ENCODE measurements around the gene ADPRHL1.
"Not testable (repeated sequence)": the region's sequence is repeated elsewhere in the genome, so short reads cannot be mapped to it uniquely, and the experiment has no call there.

Gene ADPRHL1

GRCh38 chr13:113382542-113382941 is 70.7 kb downstream of the ADPRHL1 start:
- H3K4me1 Mint-ChIP-seq (ENCODE audit: low read depth); H3K36me3 Mint-ChIP-seq (ENCODE audit: low read depth); H3K27ac Mint-ChIP-seq; H3K4me3 Mint-ChIP-seq; H3K9me3 Mint-ChIP-seq; H3K27me3 Mint-ChIP-seq: not testable (repeated sequence)

- Mint-ChIP-seq H3K4me3 (no peak overlapping the region), H3K27me3 (peaks cover 10% of the 10 kb centered on the region), H3K4me1 (ENCODE audit: low read depth) (no peaks in the 10 kb centered on the region)
These were observed 74.5 kb downstream of the ADPRHL1 start for GRCh38 chr13:113378825-113379224.

DNA sequence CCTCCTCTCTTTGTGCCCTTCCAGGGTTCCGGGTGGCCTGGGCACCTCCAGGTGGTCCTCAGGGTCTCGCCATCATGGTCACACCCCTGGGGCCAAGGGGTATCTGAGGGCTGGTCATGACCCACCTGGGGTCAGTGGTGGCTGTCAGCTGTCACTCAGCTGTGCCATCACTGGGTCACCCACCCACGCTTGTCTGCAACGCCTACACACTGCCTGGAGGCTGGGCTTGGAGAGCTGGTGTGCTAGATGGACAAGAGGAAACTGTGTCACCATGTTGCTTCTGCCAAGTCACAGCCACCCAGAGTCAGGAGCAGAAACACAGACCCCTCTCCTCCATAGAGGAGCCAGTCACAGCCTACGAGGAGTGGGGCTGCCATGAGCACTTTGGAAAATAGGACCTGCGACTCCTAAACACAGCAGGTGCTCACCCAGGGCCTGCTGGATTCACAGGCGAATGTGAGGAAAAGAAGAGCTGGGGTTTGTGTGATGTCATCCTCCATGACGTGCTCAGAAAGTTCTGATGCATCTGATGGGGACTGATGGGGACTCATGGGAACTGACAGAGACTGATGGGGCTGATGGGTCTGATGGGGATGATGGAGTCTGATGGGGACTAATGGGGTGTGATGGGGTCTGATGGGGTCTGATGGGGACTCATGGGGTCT is 78.6 kb downstream of the ADPRHL1 start:
- Mint-ChIP-seq H3K27ac (no peak overlapping the region), H3K27me3 (peaks cover 14% of the 10 kb centered on the region), H3K9me3 (no peaks in the 10 kb centered on the region)

More at GRCh38 chr13:113378825-113379224, 74.5 kb downstream of the ADPRHL1 start:
- no peak overlapping the region for H3K27ac Mint-ChIP-seq
- no peaks in the 10 kb centered on the region for H3K9me3 Mint-ChIP-seq
- H3K36me3 Mint-ChIP-seq (ENCODE audit: low read depth), result no peaks in the 10 kb centered on the region

GRCh38 chr13:113373811-113374485 is 79.3 kb downstream of the ADPRHL1 start:
- no peaks in the 10 kb centered on the region for H3K4me1 Mint-ChIP-seq (ENCODE audit: low read depth)
- no peaks in the 10 kb centered on the region for H3K9me3 Mint-ChIP-seq
- no peak overlapping the region for H3K4me3 Mint-ChIP-seq
- H3K36me3 Mint-ChIP-seq (ENCODE audit: low read depth), result no peaks in the 10 kb centered on the region
- no peak overlapping the region for H3K27ac Mint-ChIP-seq
- peaks cover 14% of the 10 kb centered on the region for H3K27me3 Mint-ChIP-seq

More for the DNA sequence above, 78.6 kb downstream of the ADPRHL1 start:
- Mint-ChIP-seq H3K36me3 (ENCODE audit: low read depth) (no peaks in the 10 kb centered on the region), H3K4me3 (no peak overlapping the region), H3K4me1 (ENCODE audit: low read depth) (no peaks in the 10 kb centered on the region)

DNA sequence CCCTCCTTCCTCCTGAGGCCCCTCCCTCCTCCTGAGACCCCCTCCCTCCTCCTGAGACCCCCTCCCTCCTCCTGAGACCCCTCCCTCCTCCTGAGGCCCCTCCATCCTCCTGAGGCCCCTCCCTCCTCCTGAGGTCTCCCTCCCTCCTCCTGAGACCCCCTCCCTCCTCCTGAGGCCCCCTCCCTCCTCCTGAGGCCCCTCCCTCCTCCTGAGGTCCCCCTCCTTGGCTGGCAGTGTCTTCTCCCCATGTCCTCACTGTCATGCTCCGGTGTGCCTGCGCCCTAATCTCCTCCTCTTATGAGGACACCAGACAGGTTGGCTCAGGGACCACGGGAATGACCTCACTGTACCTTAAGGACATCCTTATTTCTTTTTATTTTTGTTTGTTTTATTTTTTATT is 81.6 kb downstream of the ADPRHL1 start:
- not testable (repeated sequence) for H3K27ac Mint-ChIP-seq; H3K4me1 Mint-ChIP-seq (ENCODE audit: low read depth); H3K36me3 Mint-ChIP-seq (ENCODE audit: low read depth); H3K27me3 Mint-ChIP-seq; H3K4me3 Mint-ChIP-seq; H3K9me3 Mint-ChIP-seq

- H3K4me3 Mint-ChIP-seq, result no peak overlapping the region
- H3K9me3 Mint-ChIP-seq, result no peaks in the 10 kb centered on the region
- H3K4me1 Mint-ChIP-seq (ENCODE audit: low read depth), result no peaks in the 10 kb centered on the region
- H3K27ac Mint-ChIP-seq, result no peak overlapping the region
- H3K36me3 Mint-ChIP-seq (ENCODE audit: low read depth), result no peaks in the 10 kb centered on the region
- H3K27me3 Mint-ChIP-seq, result peaks cover 6% of the 10 kb centered on the region
These were observed 82.2 kb downstream of the ADPRHL1 start for GRCh38 chr13:113371061-113371460.

DNA sequence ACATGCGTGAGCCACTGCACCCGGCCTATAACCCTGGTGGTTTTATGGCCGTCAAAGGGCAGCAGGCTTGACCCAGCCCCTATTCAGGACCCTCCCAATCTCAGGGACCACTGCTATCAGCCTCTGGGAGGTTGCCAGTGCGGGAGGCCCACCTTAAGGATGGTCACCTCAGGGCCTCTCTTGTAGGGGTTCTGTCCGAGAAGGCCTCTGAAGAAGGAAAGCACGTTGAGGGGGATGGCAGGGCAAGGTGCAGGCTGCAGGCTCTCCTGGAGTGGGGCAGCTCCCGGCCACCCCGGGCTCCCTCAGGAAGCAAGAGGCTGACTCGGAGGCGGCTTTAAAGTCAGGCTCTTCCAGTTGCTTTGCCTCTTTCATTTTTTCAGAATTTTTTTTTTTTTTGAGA is 83.4 kb downstream of the ADPRHL1 start:
- no peak overlapping the region for H3K27ac Mint-ChIP-seq

DNA sequence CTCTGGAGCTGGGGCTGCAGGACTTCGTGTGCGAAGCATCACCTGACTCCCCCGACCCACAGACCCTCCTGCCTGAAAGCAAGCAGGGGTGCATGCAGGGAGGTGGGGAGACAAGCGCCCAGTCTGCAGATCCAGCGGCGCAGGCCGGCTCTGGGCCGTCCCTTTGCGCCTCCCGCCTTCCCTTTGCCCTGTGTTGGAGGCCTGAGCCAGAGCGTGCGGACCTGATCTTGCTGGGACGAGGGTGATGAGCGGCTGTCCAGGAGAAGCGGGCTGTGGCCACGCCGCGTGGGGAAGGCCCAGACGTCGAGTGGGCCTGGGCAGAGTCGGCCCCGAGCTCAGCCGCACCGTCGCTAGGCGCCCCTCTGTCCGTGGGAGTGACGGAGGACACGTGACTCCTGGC is 84.1 kb downstream of the ADPRHL1 start:
- Mint-ChIP-seq H3K27ac (no peak overlapping the region), H3K36me3 (ENCODE audit: low read depth) (no peaks in the 10 kb centered on the region), H3K27me3 (peaks cover 11% of the 10 kb centered on the region), H3K4me1 (ENCODE audit: low read depth) (peaks cover 4% of the 10 kb centered on the region), H3K4me3 (no peak overlapping the region), H3K9me3 (no peaks in the 10 kb centered on the region)

More for the DNA sequence above, 83.4 kb downstream of the ADPRHL1 start:
- H3K27me3 Mint-ChIP-seq, result peaks cover 11% of the 10 kb centered on the region
- no peak overlapping the region for H3K4me3 Mint-ChIP-seq
- no peaks in the 10 kb centered on the region for H3K36me3 Mint-ChIP-seq (ENCODE audit: low read depth)
- H3K4me1 Mint-ChIP-seq (ENCODE audit: low read depth), result peaks cover 4% of the 10 kb centered on the region
- no peaks in the 10 kb centered on the region for H3K9me3 Mint-ChIP-seq

GRCh38 chr13:113368353-113368752 is 84.9 kb downstream of the ADPRHL1 start:
- not testable (repeated sequence) for H3K27ac Mint-ChIP-seq; H3K36me3 Mint-ChIP-seq (ENCODE audit: low read depth); H3K9me3 Mint-ChIP-seq; H3K4me3 Mint-ChIP-seq; H3K4me1 Mint-ChIP-seq (ENCODE audit: low read depth)
- peaks cover 11% of the 10 kb centered on the region for H3K27me3 Mint-ChIP-seq

DNA sequence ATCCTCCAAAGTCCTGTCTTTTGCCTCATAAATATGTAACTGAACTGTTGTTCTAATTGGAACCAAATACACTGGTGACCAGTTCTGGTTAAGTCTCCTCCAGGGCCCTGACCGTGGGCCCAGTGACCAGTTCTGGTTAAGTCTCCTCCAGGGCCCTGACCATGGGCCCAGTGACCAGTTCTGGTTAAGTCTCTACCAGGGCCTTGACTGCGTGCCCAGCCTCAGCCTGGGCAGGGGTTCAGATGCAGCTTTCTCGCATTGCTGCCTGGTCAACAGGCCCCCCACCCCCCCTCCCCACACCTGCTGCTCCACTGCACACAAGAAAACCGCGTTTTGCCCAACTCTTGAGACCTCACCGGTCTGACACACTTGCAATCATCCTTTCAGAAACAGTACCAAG is 85.5 kb downstream of the ADPRHL1 start:
- Mint-ChIP-seq H3K4me1 (ENCODE audit: low read depth) (peaks cover 4% of the 10 kb centered on the region), H3K4me3 (no peak overlapping the region), H3K9me3 (no peaks in the 10 kb centered on the region), H3K27me3 (peaks cover 11% of the 10 kb centered on the region), H3K36me3 (ENCODE audit: low read depth) (no peaks in the 10 kb centered on the region), H3K27ac (no peak overlapping the region)

DNA sequence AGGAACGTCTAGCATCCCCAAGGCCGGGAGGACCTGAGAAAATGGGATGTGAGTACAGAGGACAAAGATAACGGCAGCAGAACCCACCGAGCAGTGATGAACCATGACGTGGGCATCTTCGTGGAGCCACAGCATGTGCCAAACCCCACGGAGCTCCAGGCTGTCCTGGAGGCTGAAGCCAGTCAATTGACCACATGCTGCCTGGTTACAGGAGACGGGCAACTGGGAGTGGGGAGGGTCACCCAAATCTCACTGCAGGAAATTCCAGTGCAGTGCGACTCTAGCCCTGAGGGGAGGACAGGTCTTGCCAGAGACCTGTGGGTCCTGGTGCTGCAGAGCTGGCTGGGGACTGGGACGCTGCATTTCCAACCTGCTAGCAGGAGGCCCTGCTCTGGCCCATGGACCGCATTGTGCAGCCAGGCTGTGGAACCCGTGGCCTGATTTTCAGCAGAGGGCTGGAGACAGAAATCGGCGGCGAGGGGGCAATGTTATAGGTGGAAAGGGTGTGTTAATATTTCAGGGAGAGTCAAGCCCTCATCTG is 86.2 kb downstream of the ADPRHL1 start:
- H3K9me3 Mint-ChIP-seq, result no peaks in the 10 kb centered on the region
- H3K36me3 Mint-ChIP-seq (ENCODE audit: low read depth), result no peaks in the 10 kb centered on the region
- H3K4me3 Mint-ChIP-seq, result no peak overlapping the region
- H3K27me3 Mint-ChIP-seq, result peaks cover 16% of the 10 kb centered on the region
- peaks cover 4% of the 10 kb centered on the region for H3K4me1 Mint-ChIP-seq (ENCODE audit: low read depth)
- H3K27ac Mint-ChIP-seq, result no peak overlapping the region

GRCh38 chr13:113365971-113366588 is 87.2 kb downstream of the ADPRHL1 start:
- Mint-ChIP-seq H3K4me3 (no peak overlapping the region), H3K27me3 (peaks cover 19% of the 10 kb centered on the region), H3K36me3 (ENCODE audit: low read depth) (no peaks in the 10 kb centered on the region), H3K9me3 (no peaks in the 10 kb centered on the region), H3K4me1 (ENCODE audit: low read depth) (peaks cover 7% of the 10 kb centered on the region), H3K27ac (no peak overlapping the region)

DNA sequence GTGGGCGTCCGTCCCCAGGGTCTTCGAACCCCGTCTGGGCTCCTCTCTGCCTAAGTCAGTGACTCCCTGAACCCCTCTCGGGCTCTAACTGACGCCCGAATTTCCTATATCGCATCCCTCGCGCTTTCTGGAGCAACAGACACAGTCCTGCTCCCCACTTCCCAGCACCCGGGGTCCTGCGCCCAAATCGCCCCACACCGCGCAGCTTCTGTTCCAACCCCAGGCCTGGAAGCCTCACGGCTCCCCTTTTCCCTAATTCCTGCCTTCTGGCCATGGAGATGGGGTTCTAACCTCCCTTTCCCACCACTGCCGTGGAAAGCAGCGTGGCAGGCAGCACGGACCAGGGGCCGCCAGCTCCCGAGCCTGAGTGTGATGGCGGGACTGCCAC is 87.7 kb downstream of the ADPRHL1 start:
- Mint-ChIP-seq H3K36me3 (ENCODE audit: low read depth) (no peaks in the 10 kb centered on the region), H3K27ac (no peak overlapping the region), H3K4me3 (peak overlapping the region; percentile 30)

GRCh38 chr13:113364901-113365582 is 88.2 kb downstream of the ADPRHL1 start:
- Mint-ChIP-seq H3K4me3 (peak overlapping the region; percentile 30), H3K27me3 (peaks cover 19% of the 10 kb centered on the region), H3K9me3 (no peaks in the 10 kb centered on the region), H3K36me3 (ENCODE audit: low read depth) (no peaks in the 10 kb centered on the region), H3K4me1 (ENCODE audit: low read depth) (peaks cover 7% of the 10 kb centered on the region), H3K27ac (no peak overlapping the region)

More for the DNA sequence above, 87.7 kb downstream of the ADPRHL1 start:
- H3K27me3 Mint-ChIP-seq, result peaks cover 19% of the 10 kb centered on the region
- peaks cover 7% of the 10 kb centered on the region for H3K4me1 Mint-ChIP-seq (ENCODE audit: low read depth)
- no peaks in the 10 kb centered on the region for H3K9me3 Mint-ChIP-seq
